ENCODE data around the gene SUFU. TPM values are rescaled to one million over a fixed set of nuclear protein-coding genes. Genes with fewer than 3 reads are reported as not detected.
A peak's percentile ranks its signal among the peaks of the same experiment; 100 is the strongest.

Gene SUFU
- total and polyA plus RNA-seq, 2 experiments from 2014 or later, result 10.9 to 18.2 TPM

GRCh38 chr10:102620138-102620590, 116.4 kb downstream of the SUFU start:
- no peak for DNase-seq (ENCODE audit: low spot score)
- H4K20me1 ChIP-seq (ENCODE audit: insufficient read depth, poor library complexity, severe bottlenecking), result no peaks in the 10 kb centered on the region
- H3K4me3 ChIP-seq, result no peak overlapping the region
- no peak overlapping the region for H2AFZ ChIP-seq
- H3K4me2 ChIP-seq, result no peak overlapping the region
- H3K9me2 ChIP-seq (replicated peaks; ENCODE audit: insufficient read depth), result no peaks in the 10 kb centered on the region
- H3K4me1 ChIP-seq (ENCODE audit: insufficient read depth), result peaks cover 24% of the 10 kb centered on the region
- TF ChIP-seq CTCF (IDR thresholded peaks at IDR 0.05; ENCODE audit: poor library complexity) (no peak), EZH2 (IDR thresholded peaks at IDR 0.05; ENCODE audit: borderline replicate concordance) (no peak), EZH2phosphoT487 (IDR thresholded peaks at IDR 0.05; ENCODE audit: low read depth, severe bottlenecking, unreplicated experiment) (no peak)
- no peaks in the 10 kb centered on the region for H3K27me3 ChIP-seq
- 54% methylated on average over 5 of the region's 5 CpGs for WGBS (ENCODE audit: low lambda C conversion rate, missing lambda C conversion rate)
- H3K36me3 ChIP-seq (replicated peaks; ENCODE audit: insufficient read depth, low read depth), result no peaks in the 10 kb centered on the region
- H3K79me2 ChIP-seq, result no peaks in the 10 kb centered on the region
- H3K27ac ChIP-seq, result peak overlapping the region; percentile 34
- H3K9me3 ChIP-seq (ENCODE audit: low read depth), result no peaks in the 10 kb centered on the region

- Histone ChIP-seq H3K27ac (peak overlapping the region; percentile 34), H2AFZ (no peak overlapping the region), H3K4me2 (no peak overlapping the region)
These were observed 117.0 kb downstream of the SUFU start for GRCh38 chr10:102620591-102621442.

GRCh38 chr10:102621443-102622325, 117.9 kb downstream of the SUFU start:
- no peaks in the 10 kb centered on the region for H3K9me3 ChIP-seq (ENCODE audit: low read depth)
- no peak overlapping the region for H3K4me3 ChIP-seq
- no peak overlapping the region for H2AFZ ChIP-seq
- no peaks in the 10 kb centered on the region for H3K27me3 ChIP-seq
- H3K4me1 ChIP-seq (ENCODE audit: insufficient read depth), result peaks cover 29% of the 10 kb centered on the region
- no peaks in the 10 kb centered on the region for H4K20me1 ChIP-seq (ENCODE audit: insufficient read depth, poor library complexity, severe bottlenecking)
- 86% methylated on average over 12 of the region's 13 CpGs for WGBS (ENCODE audit: low lambda C conversion rate, missing lambda C conversion rate)
- no peaks in the 10 kb centered on the region for H3K9me2 ChIP-seq (replicated peaks; ENCODE audit: insufficient read depth)
- peak; percentile 4 for DNase-seq (ENCODE audit: low spot score)
- H3K27ac ChIP-seq, result peak overlapping the region; percentile 34
- H3K79me2 ChIP-seq, result no peaks in the 10 kb centered on the region
- no peak for TF ChIP-seq EZH2 (IDR thresholded peaks at IDR 0.05; ENCODE audit: borderline replicate concordance)
- no peak for TF ChIP-seq EZH2phosphoT487 (IDR thresholded peaks at IDR 0.05; ENCODE audit: low read depth, severe bottlenecking, unreplicated experiment)
- TF ChIP-seq CTCF (IDR thresholded peaks at IDR 0.05; ENCODE audit: poor library complexity), result no peak
- H3K36me3 ChIP-seq (replicated peaks; ENCODE audit: insufficient read depth, low read depth), result no peaks in the 10 kb centered on the region
- H3K4me2 ChIP-seq, result no peak overlapping the region

More at GRCh38 chr10:102620591-102621442, 117.0 kb downstream of the SUFU start:
- H3K4me3 ChIP-seq, result no peak overlapping the region
- no peak for TF ChIP-seq CTCF (IDR thresholded peaks at IDR 0.05; ENCODE audit: poor library complexity)
- no peak for TF ChIP-seq EZH2phosphoT487 (IDR thresholded peaks at IDR 0.05; ENCODE audit: low read depth, severe bottlenecking, unreplicated experiment)
- no peak for TF ChIP-seq EZH2 (IDR thresholded peaks at IDR 0.05; ENCODE audit: borderline replicate concordance)
- H3K4me1 ChIP-seq (ENCODE audit: insufficient read depth), result peaks cover 24% of the 10 kb centered on the region
- no peaks in the 10 kb centered on the region for H3K27me3 ChIP-seq
- no peaks in the 10 kb centered on the region for H3K9me2 ChIP-seq (replicated peaks; ENCODE audit: insufficient read depth)
- H4K20me1 ChIP-seq (ENCODE audit: insufficient read depth, poor library complexity, severe bottlenecking), result no peaks in the 10 kb centered on the region
- peak; percentile 13 for DNase-seq (ENCODE audit: low spot score)
- H3K9me3 ChIP-seq (ENCODE audit: low read depth), result no peaks in the 10 kb centered on the region
- no peaks in the 10 kb centered on the region for H3K79me2 ChIP-seq
- H3K36me3 ChIP-seq (replicated peaks; ENCODE audit: insufficient read depth, low read depth), result no peaks in the 10 kb centered on the region
- WGBS (ENCODE audit: low lambda C conversion rate, missing lambda C conversion rate), result 76% methylated on average over 15 of the region's 15 CpGs
